Measurements from ENCODE around the gene AHDC1.
"Not testable (repeated sequence)": the region's sequence is repeated elsewhere in the genome, so short reads cannot be mapped to it uniquely, and the experiment has no call there.

The AHDC1 gene

GRCh38 chr1:27632387-27633297 is 28.7 kb upstream of the AHDC1 start:
- DNase-seq, result no peak

- no peak for DNase-seq
Measured at GRCh38 chr1:27630859-27631491, 27.0 kb upstream of the AHDC1 start.

- DNase-seq, result no peak
Measured at GRCh38 chr1:27628712-27629111, 24.8 kb upstream of the AHDC1 start.

- not testable (repeated sequence) for DNase-seq
Measured at GRCh38 chr1:27627733-27628132, 23.8 kb upstream of the AHDC1 start.

- DNase-seq, result no peak
Measured at GRCh38 chr1:27627061-27627460, 23.1 kb upstream of the AHDC1 start.

- no peak for DNase-seq
Measured at GRCh38 chr1:27626031-27626935, 22.3 kb upstream of the AHDC1 start.

GRCh38 chr1:27624467-27625178 is 20.7 kb upstream of the AHDC1 start:
- DNase-seq, result no peak

GRCh38 chr1:27623327-27624212 is 19.6 kb upstream of the AHDC1 start:
- no peak for DNase-seq

- DNase-seq, result no peak
Measured at GRCh38 chr1:27622828-27623227, 18.9 kb upstream of the AHDC1 start.

- DNase-seq, result no peak
Measured at GRCh38 chr1:27621051-27621920, 17.3 kb upstream of the AHDC1 start.

- not testable (repeated sequence) for DNase-seq
Measured at GRCh38 chr1:27619782-27620438, 16.0 kb upstream of the AHDC1 start.

- DNase-seq, result no peak
Measured at GRCh38 chr1:27618341-27619082, 14.6 kb upstream of the AHDC1 start.

- DNase-seq, result no peak
Measured at GRCh38 chr1:27617420-27617819, 13.5 kb upstream of the AHDC1 start.

GRCh38 chr1:27616441-27616840 is 12.5 kb upstream of the AHDC1 start:
- DNase-seq, result no peak

- no peak for DNase-seq
Measured at GRCh38 chr1:27615346-27616192, 11.6 kb upstream of the AHDC1 start.

GRCh38 chr1:27614625-27615344 is 10.8 kb upstream of the AHDC1 start:
- no peak for DNase-seq

- no peak for DNase-seq
Measured at GRCh38 chr1:27614043-27614624, 10.2 kb upstream of the AHDC1 start.

Measured in NCI-H446 treated with DMSO at 0.1 percent for 48 hours (cell line).